GM21737 (cell line): ENCODE results near the gene TSPO2.

Experiments used
- ATAC-seq: cut with Tn5 transposase; IDR thresholded peaks from one replicate; pipeline ENCODE4 v1.9.1; 2021; ENCODE audit warnings: mild to moderate bottlenecking, moderate library complexity; ENCODE audit not compliant: unreplicated experiment

TSPO2 gene

DNA sequence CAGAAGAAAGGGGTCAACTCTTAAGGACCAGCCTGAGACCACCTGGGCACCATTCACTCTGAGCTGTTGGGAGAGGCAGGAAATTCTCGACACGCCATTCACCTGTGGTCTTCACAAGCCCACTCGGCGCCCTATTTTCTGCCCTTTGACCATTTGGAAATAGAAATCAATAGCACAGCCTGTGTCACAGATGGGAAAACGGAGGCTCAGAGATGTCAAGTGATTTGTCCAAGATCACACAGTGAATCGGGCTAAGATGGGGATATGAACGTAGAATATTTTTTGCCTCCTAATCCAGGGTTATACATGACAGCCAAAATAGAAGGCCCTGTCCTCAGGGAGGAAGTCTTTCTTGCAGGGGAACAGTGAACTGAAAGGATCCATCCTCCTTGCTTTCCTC lies 7.7 kb downstream of the TSPO2 start:
- ATAC-seq = no peak

DNA sequence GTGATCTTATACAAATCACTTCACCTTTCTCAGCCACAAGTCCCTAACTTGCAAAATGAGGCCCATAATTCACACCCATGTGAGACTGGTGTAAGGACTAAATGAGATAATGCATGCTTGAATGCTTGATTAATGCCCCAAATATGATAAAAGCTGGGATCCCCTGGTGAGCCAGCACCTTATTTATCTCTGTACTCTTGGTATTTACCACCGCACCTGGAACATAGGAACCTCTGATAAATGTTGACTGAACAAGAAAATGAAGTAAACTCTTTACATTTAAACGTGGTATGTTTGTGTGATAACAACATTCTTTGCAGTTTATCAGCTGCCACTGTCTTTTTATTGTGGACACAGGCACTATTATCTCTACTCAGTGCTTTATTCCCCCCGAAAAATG lies 8.3 kb downstream of the TSPO2 start:
- no peak for ATAC-seq

DNA sequence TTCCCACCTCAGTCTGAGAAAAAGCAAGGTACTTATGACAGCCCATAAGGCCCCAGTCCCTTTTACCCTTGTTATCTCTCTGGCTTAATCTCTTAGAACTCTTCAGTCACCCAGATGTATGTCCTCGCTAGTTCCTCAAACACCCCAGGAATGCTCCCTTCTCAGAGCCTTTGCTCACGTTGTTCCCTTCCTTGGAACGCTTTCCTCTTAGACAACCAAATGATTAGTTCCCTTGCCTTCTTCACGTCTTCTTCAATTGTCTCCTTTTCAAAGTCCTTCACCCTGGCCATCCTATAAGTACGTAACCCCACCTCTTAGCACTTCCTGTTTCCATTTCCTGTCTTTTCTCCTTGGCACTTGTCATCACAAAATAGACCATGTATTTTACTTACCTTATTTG lies 9.6 kb downstream of the TSPO2 start:
- no peak for ATAC-seq

DNA sequence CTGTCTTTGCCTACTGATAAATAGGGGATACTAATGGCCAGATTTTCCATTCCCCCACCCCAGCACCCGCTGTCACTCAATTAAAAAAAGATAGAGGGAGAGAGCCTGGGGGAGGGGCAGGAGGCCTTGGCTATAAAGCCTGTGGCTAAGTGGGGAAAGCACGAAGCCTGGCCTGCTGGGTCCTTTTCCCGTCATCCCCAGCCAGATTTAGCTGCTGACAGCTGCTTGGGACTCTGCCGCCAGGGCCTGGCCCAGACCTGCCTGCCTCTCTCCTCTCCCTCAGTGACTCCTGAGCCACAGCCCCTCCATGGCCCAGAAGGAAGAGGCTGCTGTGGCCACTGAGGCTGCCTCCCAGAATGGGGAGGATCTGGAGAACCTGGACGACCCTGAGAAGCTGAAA lies 10.8 kb downstream of the TSPO2 start, which contains the start of gene APOBEC2:
TSS of gene APOBEC2 (plus strand) at position 162 of the 400 bp plus-strand sequence. CDS start at position 308, 146 bp downstream.
- no peak for ATAC-seq

- ATAC-seq = no peak
Measured at GRCh38 chr6:41054511-41054910, 12.2 kb downstream of the TSPO2 start.

DNA sequence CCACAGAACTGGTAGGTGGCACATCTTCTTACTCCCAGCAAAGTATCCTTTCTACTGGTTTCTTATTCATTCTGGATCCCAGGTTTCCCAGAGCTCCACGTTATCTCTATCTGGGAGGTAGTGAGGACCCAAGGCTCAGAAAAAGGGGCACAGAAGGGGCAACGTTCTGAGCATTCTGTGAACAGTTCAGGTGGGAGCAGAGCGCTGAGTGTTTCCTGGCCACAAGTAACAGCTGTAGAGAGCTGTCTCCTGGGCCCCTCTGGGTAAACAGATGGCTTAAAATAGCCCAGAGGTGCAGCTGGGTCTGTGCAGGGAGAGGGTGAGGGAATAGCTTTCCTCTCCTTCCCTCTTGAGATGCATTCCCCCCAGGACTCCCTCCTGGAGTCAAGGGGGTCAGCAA lies 12.9 kb downstream of the TSPO2 start:
- ATAC-seq = no peak

- ATAC-seq = no peak
Measured at GRCh38 chr6:41056768-41057490, 14.7 kb downstream of the TSPO2 start.

- ATAC-seq = no peak
Measured at GRCh38 chr6:41058783-41059181, 16.5 kb downstream of the TSPO2 start.

DNA sequence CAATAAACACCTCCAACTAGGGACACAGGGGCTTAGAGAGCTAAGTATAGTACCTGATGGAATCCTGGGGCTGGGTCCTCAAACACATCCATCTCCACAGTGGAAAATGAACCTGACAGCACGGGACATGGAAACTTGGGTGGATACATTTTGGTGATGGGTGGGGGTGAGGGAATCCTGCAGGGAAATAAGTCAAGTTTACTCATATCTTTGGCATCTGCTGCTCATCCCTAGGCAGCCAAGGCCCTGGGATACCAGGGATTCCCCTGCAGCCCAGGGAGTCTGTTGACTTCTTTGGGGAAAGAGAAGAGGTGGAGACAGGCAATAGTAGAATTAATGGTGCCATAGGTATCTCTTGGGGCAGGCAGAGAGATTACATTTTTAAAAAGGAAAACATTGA lies 17.3 kb downstream of the TSPO2 start:
- ATAC-seq = no peak

DNA sequence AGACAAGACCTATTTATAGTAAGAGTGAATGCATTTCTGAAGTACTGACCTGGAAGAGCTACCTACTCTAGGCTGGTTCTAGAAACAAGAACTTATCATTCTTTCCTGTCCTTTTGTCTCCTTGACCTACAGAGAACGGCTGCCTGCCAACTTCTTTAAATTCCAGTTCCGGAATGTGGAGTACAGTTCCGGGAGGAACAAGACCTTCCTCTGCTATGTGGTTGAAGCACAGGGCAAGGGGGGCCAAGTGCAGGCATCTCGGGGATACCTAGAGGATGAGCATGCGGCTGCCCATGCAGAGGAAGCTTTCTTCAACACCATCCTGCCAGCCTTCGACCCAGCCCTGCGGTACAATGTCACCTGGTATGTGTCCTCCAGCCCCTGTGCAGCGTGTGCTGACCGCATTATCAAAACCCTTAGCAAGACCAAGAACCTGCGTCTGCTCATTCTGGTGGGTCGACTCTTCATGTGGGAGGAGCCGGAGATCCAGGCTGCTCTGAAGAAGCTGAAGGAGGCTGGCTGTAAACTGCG lies 19.0 kb downstream of the TSPO2 start:
- no peak for ATAC-seq

GRCh38 chr6:41062056-41062455 lies 19.8 kb downstream of the TSPO2 start:
- no peak for ATAC-seq

- ATAC-seq = no peak
Measured at GRCh38 chr6:41063884-41064285, 21.6 kb downstream of the TSPO2 start.

GRCh38 chr6:41064841-41065240 lies 22.6 kb downstream of the TSPO2 start:
- no peak for ATAC-seq

- no peak for ATAC-seq
Measured at GRCh38 chr6:41065550-41066026, 23.3 kb downstream of the TSPO2 start.

DNA sequence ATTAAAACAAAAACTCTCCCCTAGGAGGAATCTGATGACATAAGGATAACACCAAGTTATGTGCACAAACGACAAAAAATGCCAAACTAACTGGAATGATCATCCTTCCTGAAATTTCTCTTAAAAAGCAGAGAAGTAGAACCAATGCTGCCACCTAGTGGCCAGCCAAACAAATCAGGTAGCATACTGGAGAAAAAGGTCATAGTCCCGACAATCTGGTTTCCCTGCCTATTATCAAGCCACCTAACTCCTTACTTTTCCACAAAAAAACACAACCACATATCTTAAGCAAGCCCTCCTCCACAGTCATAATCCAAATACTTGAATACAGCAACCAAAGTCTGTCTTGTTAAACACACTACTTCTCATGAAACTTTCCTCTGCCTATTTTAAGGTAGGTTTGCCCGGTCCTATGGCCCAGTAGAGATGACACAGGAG lies 24.6 kb downstream of the TSPO2 start:
- no peak for ATAC-seq

GRCh38 chr6:41071501-41071922 lies 29.2 kb downstream of the TSPO2 start:
- ATAC-seq = no peak

DNA sequence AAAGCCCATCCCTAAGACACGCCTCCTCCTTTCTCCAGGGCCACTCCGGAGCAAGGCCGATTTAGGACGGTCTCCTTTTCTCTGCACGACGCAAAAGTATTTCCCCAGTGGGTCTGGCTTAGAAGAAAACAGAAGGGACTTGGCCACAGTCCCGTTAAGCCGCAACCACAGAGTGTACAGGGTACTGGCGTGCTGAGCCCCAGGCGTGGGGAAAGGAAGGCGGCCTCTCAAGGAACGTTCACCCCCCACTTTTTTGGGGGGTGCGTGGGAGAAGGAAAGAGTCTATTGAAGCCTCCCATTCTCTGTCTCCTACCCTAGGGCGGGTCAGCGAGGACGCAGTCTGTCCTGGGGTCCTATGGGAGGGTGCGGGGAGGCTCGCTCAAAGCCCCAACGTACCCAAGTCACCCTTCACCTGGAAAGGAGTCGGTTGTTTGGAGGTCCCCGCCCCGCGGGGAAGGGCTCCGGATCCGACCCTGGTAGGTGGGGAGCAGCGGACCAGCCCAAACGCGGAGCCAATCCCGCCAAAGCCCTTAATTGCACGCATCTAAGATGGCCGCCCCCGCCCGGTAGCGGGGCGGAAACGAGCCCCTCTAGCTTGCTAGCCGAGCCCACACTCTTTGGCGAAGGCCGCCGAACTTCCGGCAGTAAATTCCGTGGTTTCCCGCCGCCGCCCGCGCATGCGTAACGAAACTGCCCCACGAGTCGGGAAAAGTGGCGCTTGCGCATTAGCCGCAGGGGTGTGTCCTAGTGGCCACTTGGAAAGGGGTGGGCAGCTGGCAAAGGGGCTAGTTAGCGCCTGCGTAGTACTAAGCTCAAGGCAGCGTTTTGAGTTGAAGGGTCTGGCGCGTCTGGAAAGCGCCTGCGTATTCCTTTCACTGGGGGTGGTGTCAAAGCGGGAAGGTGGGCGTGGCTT lies 29.9 kb downstream of the TSPO2 start, which contains the start of gene OARD1:
TSS of gene OARD1 (minus strand) at position 434 of the 913 bp plus-strand sequence. CDS start 722 bp downstream, outside the sequence.
- ATAC-seq = peak; percentile 63

DNA sequence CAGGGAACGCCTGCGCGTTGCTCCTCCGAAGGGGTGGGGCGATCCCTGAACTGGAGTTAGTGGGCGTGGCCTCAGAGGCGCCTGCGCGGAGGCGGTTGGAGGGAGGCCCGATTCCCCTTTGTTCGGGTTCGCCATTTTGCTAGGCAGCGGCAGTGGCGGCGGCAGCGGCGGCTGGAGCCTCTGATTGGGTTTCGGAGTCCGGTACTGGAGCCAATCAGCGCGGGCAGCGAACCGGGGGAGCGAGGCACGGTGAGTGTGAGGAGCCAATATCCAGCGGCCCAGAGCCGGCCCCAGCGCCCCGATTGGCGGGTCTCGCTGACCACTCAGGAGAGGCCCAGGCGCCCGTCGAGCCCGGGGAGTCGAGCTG lies 30.6 kb downstream of the TSPO2 start, which contains the start of gene NFYA:
TSS of gene NFYA (plus strand) at position 139 of the 367 bp plus-strand sequence. CDS start 6,116 bp downstream, outside the sequence.
- ATAC-seq = peak; percentile 64

DNA sequence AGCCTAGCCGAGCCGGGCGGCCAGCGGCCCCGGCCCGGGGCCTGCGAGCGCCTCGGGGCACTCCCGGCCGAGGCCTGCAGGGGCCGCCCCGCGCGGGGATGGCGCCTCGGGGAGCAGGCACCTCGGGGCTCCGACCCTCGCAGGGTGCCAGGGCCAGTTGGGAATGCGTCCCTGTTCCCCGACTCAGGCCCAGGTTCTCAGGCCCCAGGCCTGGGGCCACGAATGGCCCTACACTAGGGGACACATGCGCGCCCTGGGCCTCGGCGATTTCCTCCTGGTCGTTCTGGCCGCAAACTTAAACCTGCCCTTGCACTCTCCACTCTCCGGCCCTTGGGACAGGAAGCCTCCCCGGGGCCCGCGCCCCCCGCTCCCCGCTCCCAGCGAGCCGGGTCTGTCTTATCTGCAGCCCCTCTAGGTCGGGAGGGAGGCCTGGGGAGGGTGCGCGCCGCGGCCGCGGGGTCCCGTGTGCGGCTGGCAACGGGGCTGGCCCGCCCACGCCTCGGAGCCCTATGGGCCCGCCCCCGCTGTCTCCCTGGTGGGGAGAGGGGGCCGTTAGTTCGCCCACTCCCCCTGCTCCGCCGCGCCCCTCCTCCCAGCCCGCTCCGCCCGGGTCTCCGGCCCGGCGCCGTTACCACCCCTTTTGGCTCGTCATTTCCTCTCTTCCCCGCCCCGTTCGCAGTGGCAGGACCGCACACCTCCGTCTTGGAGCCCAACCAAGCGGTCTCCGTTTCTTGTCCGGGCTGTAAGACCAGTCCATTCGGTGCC lies 31.1 kb downstream of the TSPO2 start:
- ATAC-seq = peak; percentile 24

DNA sequence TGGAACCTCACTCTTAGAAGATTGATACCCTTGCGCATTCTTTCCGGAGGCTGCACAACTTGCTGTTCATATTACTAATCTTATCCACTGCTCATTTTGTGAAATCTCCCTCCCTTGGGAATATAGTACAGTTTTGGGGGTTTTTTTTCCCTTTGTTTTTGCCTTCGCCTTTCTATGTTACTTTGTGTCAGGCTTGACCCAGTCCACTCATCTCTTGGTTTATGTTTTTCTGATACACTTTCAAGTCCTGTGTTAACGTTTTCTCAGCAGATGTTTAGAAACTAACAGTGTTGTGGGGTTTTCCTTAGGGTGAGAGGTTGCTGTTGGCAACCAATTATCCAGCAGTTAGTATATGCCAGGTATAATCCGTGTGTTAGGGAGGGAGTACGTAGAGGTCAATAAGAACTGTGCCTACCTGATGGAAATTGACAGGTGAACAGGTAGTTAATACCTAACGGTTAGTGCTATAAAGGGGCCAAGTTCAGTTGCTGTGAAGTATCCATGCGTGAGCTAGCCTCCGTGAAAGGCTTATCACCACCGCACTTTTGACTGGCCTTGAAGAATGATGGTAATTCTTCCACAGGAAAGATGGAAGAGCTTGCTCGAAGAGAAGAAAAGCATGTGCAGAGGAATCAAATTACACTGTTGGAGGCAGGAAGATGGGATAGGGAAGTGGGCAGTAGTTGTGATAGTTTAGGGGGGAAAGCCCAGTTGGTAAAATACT lies 31.9 kb downstream of the TSPO2 start:
- ATAC-seq = no peak
